Body of pancreas (tissue), 4 donors: ENCODE measurements around the gene D2HGDH. TPM values are rescaled to one million over a fixed set of nuclear protein-coding genes. Genes with fewer than 3 reads are reported as not detected.
"Not testable (repeated sequence)": the region's sequence is repeated elsewhere in the genome, so short reads cannot be mapped to it uniquely, and the experiment has no call there.

Experiments used
- ATAC-seq: fragments of 150-250 bp; one replicate; pipeline ENCODE4 v1.9.1; 2016
- DNase-seq, 4 donors: peaks; one replicate each; pipeline ENCODE4 v3.0.0-alpha.2; 2019
- H3K27ac ChIP-seq, 4 donors: fragments of 200-600 bp; sonication (generic); 1 replicate in 3 of 4; 2 replicates in 1 of 4; pipeline versions ENCODE4 v1.5.1 to v1.6.1; 2016 to 2019; ENCODE audit warnings: mild to moderate bottlenecking in 1 of 4, mixed read lengths in 1 of 4, moderate library complexity in 1 of 4
- H3K27me3 ChIP-seq, 2 donors: fragments of 200-600 bp; sonication (generic); one replicate each; pipeline ENCODE4 v1.6.0; 2016; ENCODE audit warnings: mild to moderate bottlenecking in 1 of 2
- H3K36me3 ChIP-seq, 2 donors: fragments of 200-600 bp; sonication (generic); replicated peaks in 1 of 2; 2 replicates each; pipeline ENCODE4 v1.5.1; 2016; ENCODE audit warnings: low read depth in 2 of 2; ENCODE audit not compliant: insufficient read depth in 1 of 2
- H3K4me1 ChIP-seq: fragments of 200-600 bp; sonication (generic); one replicate; pipeline ENCODE4 v1.6.0; 2016
- H3K4me3 ChIP-seq, 2 donors: fragments of 200-600 bp; sonication (generic); 1 replicate in 1 of 2; 2 replicates in 1 of 2; pipeline ENCODE4 v1.5.1; 2016 to 2019
- H3K9me3 ChIP-seq, 3 donors: fragments of 200-600 bp; sonication (generic); 1 replicate in 2 of 3; 2 replicates in 1 of 3; pipeline ENCODE4 v1.5.1; 2016
- CTCF ChIP-seq, 7 experiments: fragments of 450-650 bp in 4 of 7; fragments of 200-600 bp in 3 of 7; sonication (generic) in 3 of 7; IDR thresholded peaks; one replicate each; pipeline ENCODE4 v1.5.1; 2016 to 2019; ENCODE audit warnings: antibody characterized with exemption in 7 of 7
- POLR2A ChIP-seq, 3 donors: fragments of 450-650 bp; IDR thresholded peaks; one replicate each; pipeline ENCODE4 v1.6.1; 2016; ENCODE audit warnings: antibody characterized with exemption in 3 of 3, mild to moderate bottlenecking in 2 of 3
- WGBS, 2 donors: methylation state at CpG; one replicate each; pipeline ENCODE4 v1.1.5; 2017; 5-methylcytosine and 5-hydroxymethylcytosine counted together
- intact Hi-C: fragments of 100-400 bp; cut with DNase I; formaldehyde crosslinking; loops from one replicate; pipeline ENCODE4 v1.15.1; 2023
- total RNA-seq, 2 donors: library from RNA; depleted of rRNA; stranded (reverse); fragments of >200 nt; gene quantifications; one replicate each; pipeline ENCODE4 v1.1.0, GENCODE V29; 2016

D2HGDH gene
- total RNA-seq, 2 donors from 2014 or later = 27.0 to 42.5 TPM

- ATAC-seq = no peak
- Histone ChIP-seq H3K4me1 (peaks cover 10% of the 10 kb centered on the region), H3K27me3 (no peaks in the 10 kb centered on the region), H3K36me3 (no peaks in the 10 kb centered on the region), H3K4me3 (no peak overlapping the region), H3K9me3 (no peaks in the 10 kb centered on the region), H3K27ac (no peak overlapping the region)
- no peak for DNase-seq
- intact Hi-C loops = no loop called here
- TF ChIP-seq POLR2A (IDR thresholded peaks at IDR 0.05) (no peak), CTCF (IDR thresholded peaks at IDR 0.05) (no peak)
- WGBS, 2 donors = 83 to 96% methylated on average over 10 to 15 of the region's 15 CpGs
These were observed 4.7 kb downstream of the D2HGDH start for GRCh38 chr2:241739177-241739576.

DNA sequence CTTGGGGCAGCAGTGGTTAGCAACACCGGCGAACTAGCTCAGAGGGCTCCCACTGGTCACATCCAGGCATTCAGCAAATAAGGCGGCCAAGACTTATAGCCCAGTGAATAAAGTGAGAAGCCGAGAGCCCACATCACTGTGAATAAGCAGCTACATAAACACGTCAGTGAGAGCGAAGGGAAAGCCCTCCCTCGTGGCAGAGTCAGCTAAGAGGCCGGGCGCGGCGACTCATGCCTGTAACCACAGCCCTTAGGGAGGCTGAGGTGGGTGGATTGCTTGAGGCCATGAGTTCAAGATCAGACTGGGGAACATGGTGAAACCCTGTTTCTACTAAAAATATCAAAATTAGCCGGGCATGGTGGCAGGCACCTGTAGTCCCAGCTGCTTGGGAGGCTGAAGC lies 5.2 kb downstream of the D2HGDH start:
- Histone ChIP-seq H3K4me1 (peaks cover 9% of the 10 kb centered on the region), H3K9me3 (no peaks in the 10 kb centered on the region), H3K27me3 (no peaks in the 10 kb centered on the region), H3K36me3 (no peaks in the 10 kb centered on the region), H3K27ac (no peak overlapping the region), H3K4me3 (no peak overlapping the region)
- intact Hi-C loops = no loop called here
- no peak for TF ChIP-seq CTCF (IDR thresholded peaks at IDR 0.05)
- TF ChIP-seq POLR2A (IDR thresholded peaks at IDR 0.05) = no peak
- DNase-seq = no peak
- WGBS, 2 donors = 92 to 96% methylated on average over 10 to 12 of the region's 12 CpGs
- ATAC-seq = no peak

GRCh38 chr2:241741016-241741415 lies 6.6 kb downstream of the D2HGDH start:
- no peak overlapping the region for H3K4me3 ChIP-seq
- no peak for TF ChIP-seq POLR2A (IDR thresholded peaks at IDR 0.05)
- TF ChIP-seq CTCF (IDR thresholded peaks at IDR 0.05) = no peak
- peaks cover 2% of the 10 kb centered on the region for H3K4me1 ChIP-seq
- ATAC-seq (no peak), DNase-seq (no peak)
- no peak overlapping the region for H3K27ac ChIP-seq
- 54 to 78% methylated on average over 7 to 10 of the region's 10 CpGs for WGBS, 2 donors
- no peaks in the 10 kb centered on the region for H3K27me3 ChIP-seq
- peaks cover 0 to 3% of the 10 kb centered on the region in 2 donors for H3K36me3 ChIP-seq
- H3K9me3 ChIP-seq = no peaks in the 10 kb centered on the region
- intact Hi-C loops = no loop called here

DNA sequence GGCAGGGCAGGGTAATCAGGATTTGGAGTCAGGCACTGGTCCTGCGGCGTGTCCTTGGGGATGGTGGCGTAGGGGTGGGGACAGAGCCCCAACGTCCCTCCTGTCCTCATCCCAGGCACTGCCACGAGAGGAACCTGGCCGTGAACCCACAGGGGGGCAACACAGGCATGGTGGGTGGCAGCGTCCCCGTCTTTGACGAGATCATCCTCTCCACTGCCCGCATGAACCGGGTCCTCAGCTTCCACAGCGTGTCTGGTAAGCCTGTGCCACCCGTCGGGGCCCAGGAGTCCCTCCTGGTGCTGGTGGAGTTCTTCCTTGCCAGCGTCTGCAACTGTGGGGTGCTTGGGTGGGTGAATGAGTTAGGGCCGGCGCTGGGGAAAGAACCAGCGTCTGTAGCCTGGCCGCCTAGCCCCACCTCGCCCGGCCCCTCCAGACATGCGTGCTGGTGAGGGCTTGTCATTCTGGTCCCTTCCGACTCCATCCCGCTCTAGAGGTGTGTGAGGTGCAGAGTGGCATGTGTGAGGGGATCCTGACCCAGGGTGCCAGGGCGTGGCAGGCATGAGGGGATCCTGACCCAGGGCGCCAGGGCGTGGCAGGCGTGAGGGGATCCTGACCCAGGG lies 8.0 kb downstream of the D2HGDH start:
- Histone ChIP-seq H3K27ac (no peak overlapping the region), H3K9me3 (no peaks in the 10 kb centered on the region), H3K36me3 (peaks cover 0 to 3% of the 10 kb centered on the region in 2 donors), H3K4me1 (no peaks in the 10 kb centered on the region), H3K27me3 (no peaks in the 10 kb centered on the region), H3K4me3 (no peak overlapping the region)
- 96% methylated on average over 10 to 27 of the region's 28 CpGs for WGBS, 2 donors
- ATAC-seq (no peak), DNase-seq (no peak)
- intact Hi-C loops = no loop called here
- TF ChIP-seq CTCF (IDR thresholded peaks at IDR 0.05) = no peak

- H3K27me3 ChIP-seq, ATAC-seq, H3K4me3 ChIP-seq, H3K9me3 ChIP-seq, H3K4me1 ChIP-seq, H3K27ac ChIP-seq, H3K36me3 ChIP-seq, DNase-seq, intact Hi-C loops: not testable (repeated sequence)
- 83 to 91% methylated on average over 2 to 13 of the region's 15 CpGs for WGBS, 2 donors
These were observed 8.6 kb downstream of the D2HGDH start for GRCh38 chr2:241743008-241743407.
